ENCODE measurements around the gene KRT38.

Gene KRT38

DNA sequence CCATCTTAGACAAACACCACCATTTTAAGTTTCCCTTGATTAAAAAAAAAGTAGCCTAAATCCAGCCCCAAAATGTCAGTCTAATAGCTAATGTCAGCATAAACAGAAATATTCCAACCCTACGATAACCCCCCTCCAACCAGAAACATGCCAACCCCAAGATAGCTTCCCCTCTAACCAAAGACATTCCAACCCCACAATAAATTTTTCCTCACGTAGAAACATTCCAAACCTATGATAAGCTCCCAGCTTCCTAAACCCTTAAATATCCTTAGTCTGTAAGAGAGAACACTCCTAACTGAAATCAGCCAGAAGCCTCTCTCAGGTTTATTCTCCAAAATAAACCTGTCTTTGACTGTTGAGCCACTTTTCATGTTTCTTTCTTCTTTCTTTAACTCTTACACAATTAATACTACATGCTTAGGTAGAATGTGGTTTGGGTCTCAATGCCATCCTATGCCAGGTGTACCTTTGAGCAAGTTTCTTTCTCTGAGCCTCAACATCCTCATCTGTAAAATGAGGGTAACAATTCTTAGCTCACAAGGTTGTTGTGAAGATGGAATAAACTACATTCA is 10.5 kb upstream of the KRT38 start:
- no peak for DNase-seq (ENCODE audit: low read depth)
- H3K4me3 ChIP-seq (ENCODE audit: low read depth, low read length) = no peak overlapping the region
- TF ChIP-seq, protein P1, sequence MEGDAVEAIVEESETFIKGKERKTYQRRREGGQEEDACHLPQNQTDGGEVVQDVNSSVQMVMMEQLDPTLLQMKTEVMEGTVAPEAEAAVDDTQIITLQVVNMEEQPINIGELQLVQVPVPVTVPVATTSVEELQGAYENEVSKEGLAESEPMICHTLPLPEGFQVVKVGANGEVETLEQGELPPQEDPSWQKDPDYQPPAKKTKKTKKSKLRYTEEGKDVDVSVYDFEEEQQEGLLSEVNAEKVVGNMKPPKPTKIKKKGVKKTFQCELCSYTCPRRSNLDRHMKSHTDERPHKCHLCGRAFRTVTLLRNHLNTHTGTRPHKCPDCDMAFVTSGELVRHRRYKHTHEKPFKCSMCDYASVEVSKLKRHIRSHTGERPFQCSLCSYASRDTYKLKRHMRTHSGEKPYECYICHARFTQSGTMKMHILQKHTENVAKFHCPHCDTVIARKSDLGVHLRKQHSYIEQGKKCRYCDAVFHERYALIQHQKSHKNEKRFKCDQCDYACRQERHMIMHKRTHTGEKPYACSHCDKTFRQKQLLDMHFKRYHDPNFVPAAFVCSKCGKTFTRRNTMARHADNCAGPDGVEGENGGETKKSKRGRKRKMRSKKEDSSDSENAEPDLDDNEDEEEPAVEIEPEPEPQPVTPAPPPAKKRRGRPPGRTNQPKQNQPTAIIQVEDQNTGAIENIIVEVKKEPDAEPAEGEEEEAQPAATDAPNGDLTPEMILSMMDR (IDR thresholded peaks at IDR 0.05; ENCODE audit: control insufficient read depth, extremely low read depth, insufficient read depth) = no peak

DNA sequence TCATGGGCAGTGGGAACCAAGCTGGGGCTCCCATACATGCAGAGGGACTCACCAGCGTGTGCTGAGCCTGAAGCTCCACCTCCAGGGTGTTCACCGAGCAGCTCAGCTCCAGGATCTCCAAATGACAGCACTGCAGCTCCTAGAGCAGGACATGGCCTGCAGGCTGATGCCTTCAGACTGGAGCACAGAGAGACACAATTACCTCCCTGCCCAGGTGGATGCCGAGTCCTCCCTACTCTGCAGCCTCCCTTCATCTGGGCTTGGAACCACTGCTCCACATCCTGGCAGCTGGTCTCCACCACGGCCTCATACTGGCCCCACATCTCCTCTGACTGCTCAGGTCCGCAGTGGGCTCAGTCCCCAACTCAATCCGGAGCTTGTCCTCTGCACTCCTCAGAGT is 8.2 kb upstream of the KRT38 start:
- DNase-seq (ENCODE audit: low read depth) = no peak
- H3K4me3 ChIP-seq (ENCODE audit: low read depth, low read length) = no peak overlapping the region
- TF ChIP-seq, protein P1 (IDR thresholded peaks at IDR 0.05; ENCODE audit: control insufficient read depth, extremely low read depth, insufficient read depth) = no peak

DNA sequence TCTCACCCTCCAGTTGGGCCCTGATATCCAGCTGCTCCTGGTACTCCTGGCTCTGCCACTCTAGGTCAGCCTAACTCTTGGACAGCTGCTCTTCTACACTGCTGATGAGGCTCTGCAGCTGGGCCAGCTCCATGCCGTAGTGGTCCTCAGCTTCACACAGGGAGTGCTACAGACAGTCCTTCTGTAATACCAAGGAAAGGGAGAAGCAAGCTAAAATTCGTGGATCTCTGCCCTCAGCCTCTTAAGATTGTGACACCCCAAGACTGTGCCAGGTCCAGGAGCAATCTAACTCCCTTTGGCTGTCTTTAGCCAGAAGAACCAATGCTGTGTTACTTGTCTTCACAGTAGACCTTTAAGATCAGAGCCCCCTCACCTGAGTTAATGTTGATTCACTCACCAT is 7.7 kb upstream of the KRT38 start:
- no peak overlapping the region for H3K4me3 ChIP-seq (ENCODE audit: low read depth, low read length)
- TF ChIP-seq, protein P1 (IDR thresholded peaks at IDR 0.05; ENCODE audit: control insufficient read depth, extremely low read depth, insufficient read depth) = no peak
- DNase-seq (ENCODE audit: low read depth) = no peak

DNA sequence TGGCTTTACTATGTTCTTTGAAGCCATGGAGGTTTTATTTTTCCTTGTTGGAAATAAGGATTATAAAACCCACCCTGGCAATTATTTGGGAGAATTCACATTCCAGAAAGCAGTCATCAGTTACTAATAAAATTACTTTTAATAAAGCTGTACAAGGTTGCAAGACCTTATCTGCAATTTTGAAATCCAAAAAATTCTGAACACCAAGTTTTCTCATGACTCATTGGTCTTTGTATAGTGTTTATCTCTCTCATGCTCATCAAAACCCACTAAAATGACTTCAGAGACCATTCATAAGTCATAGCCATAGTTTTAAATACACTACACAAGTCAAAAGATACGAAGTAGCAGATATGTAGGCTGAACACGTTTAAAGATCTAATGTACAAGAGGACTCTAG is 6.0 kb upstream of the KRT38 start:
- H3K4me3 ChIP-seq (ENCODE audit: low read depth, low read length) = no peak overlapping the region
- DNase-seq (ENCODE audit: low read depth) = no peak
- TF ChIP-seq, protein P1 (IDR thresholded peaks at IDR 0.05; ENCODE audit: control insufficient read depth, extremely low read depth, insufficient read depth) = no peak

DNA sequence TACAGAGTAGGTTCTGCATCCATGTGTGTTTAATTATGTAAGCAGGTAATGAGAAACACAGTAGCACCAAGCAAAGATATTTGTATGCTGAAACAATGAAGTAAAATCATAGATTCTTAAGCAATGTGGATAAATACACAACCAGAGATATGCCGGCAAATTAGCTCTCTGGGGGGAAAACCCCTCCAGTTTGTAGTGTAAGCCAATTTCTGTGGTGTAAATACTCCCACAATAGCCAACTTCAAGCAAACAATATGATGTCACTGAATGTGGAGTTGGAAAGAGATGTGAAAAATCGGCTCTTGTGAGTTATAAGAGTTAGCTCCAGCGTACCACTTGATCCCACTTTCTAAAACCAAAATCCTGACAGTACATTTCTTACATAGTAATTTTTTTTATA is 3.9 kb upstream of the KRT38 start:
- no peak overlapping the region for H3K4me3 ChIP-seq (ENCODE audit: low read depth, low read length)
- TF ChIP-seq, protein P1 (IDR thresholded peaks at IDR 0.05; ENCODE audit: control insufficient read depth, extremely low read depth, insufficient read depth) = no peak
- DNase-seq (ENCODE audit: low read depth) = no peak

DNA sequence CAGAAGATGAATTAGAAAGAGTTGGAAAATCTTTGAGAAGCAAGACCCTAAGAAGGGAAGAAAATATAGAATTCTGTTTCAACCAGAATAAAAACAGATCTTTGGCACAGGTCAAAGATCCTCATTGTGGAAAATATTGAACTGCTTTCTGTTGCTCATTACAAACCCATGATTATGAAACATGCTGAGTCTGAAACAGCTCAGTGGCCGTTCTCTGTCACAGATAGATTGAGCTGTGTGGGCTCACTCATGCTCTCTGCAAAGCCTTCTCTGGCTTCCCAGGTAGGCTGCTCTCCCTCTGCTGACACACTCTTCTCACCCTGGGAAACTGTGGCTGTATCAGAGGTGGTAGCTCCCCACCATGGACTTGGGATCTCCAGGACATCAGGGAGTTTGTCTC is 3.4 kb upstream of the KRT38 start:
- DNase-seq (ENCODE audit: low read depth) = no peak
- TF ChIP-seq, protein P1 (IDR thresholded peaks at IDR 0.05; ENCODE audit: control insufficient read depth, extremely low read depth, insufficient read depth) = no peak
- H3K4me3 ChIP-seq (ENCODE audit: low read depth, low read length) = no peak overlapping the region

DNA sequence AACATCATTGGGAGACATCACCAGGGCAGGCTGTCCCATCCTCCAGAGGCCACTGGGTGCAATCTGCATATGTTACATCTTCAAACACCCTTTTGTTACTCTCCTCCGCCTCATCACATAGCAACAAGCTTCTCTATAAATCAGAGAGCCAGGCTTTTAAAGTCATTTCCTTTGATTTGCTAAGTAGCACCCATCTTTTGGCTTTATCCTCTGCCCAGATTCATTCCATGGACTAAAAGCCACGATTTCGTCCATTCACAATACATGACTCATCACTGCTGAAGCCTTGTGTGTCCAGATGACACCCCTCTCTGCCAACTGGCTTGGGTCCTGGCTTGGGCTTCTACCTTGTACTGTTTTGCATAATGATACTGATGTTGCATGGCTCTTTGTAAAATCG is 2.0 kb upstream of the KRT38 start:
- DNase-seq (ENCODE audit: low read depth) = no peak
- TF ChIP-seq, protein P1 (IDR thresholded peaks at IDR 0.05; ENCODE audit: control insufficient read depth, extremely low read depth, insufficient read depth) = no peak
- no peak overlapping the region for H3K4me3 ChIP-seq (ENCODE audit: low read depth, low read length)
